HEK293T (cell line): ENCODE data around the gene U2AF2.

Source experiments
- ARNT ChIP-seq: fragments of 450-650 bp; IDR thresholded peaks from 2 replicates; pipeline ENCODE4 v1.6.1; 2017; ENCODE audit warnings: mild to moderate bottlenecking
- BHLHE40 ChIP-seq: fragments of 450-650 bp; IDR thresholded peaks from 2 replicates; pipeline ENCODE4 v1.6.1; 2016; ENCODE audit warnings: mild to moderate bottlenecking, moderate library complexity, borderline replicate concordance
- ELF4 ChIP-seq: fragments of 450-650 bp; IDR thresholded peaks from 2 replicates; pipeline ENCODE4 v1.6.1; 2017; ENCODE audit warnings: antibody characterized with exemption
- FOXA1 ChIP-seq: fragments of 450-650 bp; IDR thresholded peaks from 2 replicates; pipeline ENCODE4 v1.6.1; 2016; ENCODE audit warnings: mild to moderate bottlenecking
- FOXM1 ChIP-seq: fragments of 450-650 bp; IDR thresholded peaks from 2 replicates; pipeline ENCODE4 v1.6.1; 2017; ENCODE audit warnings: mild to moderate bottlenecking, borderline replicate concordance
- L3MBTL2 ChIP-seq: fragments of 450-650 bp; conservative IDR thresholded peaks from 2 replicates; pipeline ENCODE4 v1.6.1; 2016; ENCODE audit warnings: mild to moderate bottlenecking
- TARDBP ChIP-seq: fragments of 450-650 bp; IDR thresholded peaks from 2 replicates; pipeline ENCODE4 v1.6.1; 2016
- ZNF384 ChIP-seq: fragments of 450-650 bp; IDR thresholded peaks from 2 replicates; pipeline ENCODE4 v1.6.1; 2016
- TF ChIP-seq, protein P1 (sequence below): fragments of 450-650 bp; IDR thresholded peaks from 2 replicates; pipeline ENCODE4 v1.6.1; 2016

DNA sequence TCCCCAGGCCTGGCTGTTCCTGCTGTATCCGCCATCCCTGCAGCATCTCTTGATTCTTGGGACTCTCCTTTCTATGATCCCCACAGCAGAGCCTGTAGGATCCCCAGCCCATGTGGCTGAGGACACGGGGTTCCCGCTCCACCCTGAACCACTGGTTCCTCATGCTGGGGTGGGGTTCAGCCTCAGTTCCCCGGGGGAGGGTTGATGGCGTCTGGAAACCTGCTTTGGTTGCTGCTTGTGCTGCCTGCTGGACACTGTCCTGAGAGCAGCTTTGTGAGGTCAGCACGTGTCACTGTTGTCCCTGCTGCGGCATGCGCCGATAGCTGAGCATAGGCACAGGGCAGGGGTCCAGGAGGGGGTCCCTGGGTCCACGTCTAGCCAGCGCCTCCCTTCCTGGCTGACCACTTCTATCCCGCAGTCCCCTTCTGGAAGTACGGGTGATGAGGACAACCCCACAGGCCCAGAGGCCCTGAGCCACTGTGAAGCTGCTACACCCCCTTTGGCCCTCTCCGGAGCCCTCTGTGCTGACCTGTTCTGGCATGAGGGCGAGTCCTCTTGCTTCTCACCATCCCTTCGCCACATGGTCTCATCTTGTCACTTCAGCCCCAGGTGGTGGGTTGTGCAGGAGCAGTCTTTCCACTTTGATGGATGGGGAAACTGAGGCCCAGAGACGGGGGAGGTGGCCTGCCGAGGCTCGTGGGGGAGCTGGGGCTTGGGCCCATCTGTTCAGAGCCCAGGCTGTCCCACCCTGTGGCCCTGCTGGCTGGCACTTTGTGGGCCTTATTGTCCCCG lies 25.7 kb downstream of the U2AF2 start:
- no peak for TF ChIP-seq BHLHE40
- TF ChIP-seq TARDBP, result no peak
- no peak for TF ChIP-seq ELF4
- TF ChIP-seq, protein P1, sequence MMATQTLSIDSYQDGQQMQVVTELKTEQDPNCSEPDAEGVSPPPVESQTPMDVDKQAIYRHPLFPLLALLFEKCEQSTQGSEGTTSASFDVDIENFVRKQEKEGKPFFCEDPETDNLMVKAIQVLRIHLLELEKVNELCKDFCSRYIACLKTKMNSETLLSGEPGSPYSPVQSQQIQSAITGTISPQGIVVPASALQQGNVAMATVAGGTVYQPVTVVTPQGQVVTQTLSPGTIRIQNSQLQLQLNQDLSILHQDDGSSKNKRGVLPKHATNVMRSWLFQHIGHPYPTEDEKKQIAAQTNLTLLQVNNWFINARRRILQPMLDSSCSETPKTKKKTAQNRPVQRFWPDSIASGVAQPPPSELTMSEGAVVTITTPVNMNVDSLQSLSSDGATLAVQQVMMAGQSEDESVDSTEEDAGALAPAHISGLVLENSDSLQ, result no peak
- TF ChIP-seq ARNT, result no peak
- TF ChIP-seq L3MBTL2, result no peak
- no peak for TF ChIP-seq FOXM1
- no peak for TF ChIP-seq FOXA1
- TF ChIP-seq ZNF384, result no peak
